Inferior parietal cortex (tissue), 1 donor: ENCODE measurements around the gene DYRK1A.
A peak's percentile ranks its signal among the peaks of the same experiment; 100 is the strongest.

Experiments used
- DNase-seq: peaks from one replicate; pipeline ENCODE4 v3.0.0-alpha.2; 2016; ENCODE audit errors: extremely low spot score

DYRK1A gene

GRCh38 chr21:37550618-37551330 lies 184.2 kb downstream of the DYRK1A start:
- DNase-seq = no peak

GRCh38 chr21:37551331-37551992 lies 184.9 kb downstream of the DYRK1A start:
- DNase-seq = no peak

DNA sequence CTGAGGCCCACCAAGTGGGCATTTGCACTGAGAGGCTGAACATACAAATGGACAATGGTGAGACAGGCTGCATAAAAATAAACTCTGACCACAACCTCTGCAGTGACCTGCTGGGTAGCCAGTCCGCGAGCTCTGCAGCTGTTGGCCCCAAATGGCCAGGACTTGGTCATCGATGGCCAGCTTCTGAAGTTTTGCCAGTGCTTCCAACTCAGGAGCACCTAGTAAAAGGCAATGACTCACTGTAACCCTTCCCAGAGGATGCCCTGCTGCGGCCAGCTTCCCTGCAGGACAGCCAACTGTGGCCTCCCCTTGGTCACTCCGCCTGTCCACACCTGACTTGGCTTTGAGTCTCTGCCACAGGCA lies 185.4 kb downstream of the DYRK1A start:
- DNase-seq = no peak

- DNase-seq = no peak
Observed at GRCh38 chr21:37552496-37553029, 186.0 kb downstream of the DYRK1A start.

DNA sequence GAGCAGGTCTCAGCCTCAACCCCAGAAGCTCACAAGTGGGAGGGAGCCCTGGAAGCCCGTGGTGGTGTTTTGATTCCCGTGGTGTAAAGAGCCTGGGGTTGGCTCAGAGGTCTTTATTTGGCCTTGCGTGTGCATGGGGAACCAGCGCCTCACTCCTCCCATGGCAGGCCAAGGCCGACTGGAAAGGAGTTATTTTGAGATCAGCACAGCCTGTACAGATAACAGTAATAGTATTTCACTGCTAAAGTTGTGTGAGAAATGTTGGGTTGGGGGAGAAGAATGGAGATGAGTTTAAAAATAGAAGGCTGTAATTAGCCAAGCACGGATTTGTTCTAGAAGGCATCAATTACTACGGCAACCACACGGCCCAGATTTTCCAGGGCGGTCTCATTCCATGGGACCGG lies 186.5 kb downstream of the DYRK1A start:
- no peak for DNase-seq

DNA sequence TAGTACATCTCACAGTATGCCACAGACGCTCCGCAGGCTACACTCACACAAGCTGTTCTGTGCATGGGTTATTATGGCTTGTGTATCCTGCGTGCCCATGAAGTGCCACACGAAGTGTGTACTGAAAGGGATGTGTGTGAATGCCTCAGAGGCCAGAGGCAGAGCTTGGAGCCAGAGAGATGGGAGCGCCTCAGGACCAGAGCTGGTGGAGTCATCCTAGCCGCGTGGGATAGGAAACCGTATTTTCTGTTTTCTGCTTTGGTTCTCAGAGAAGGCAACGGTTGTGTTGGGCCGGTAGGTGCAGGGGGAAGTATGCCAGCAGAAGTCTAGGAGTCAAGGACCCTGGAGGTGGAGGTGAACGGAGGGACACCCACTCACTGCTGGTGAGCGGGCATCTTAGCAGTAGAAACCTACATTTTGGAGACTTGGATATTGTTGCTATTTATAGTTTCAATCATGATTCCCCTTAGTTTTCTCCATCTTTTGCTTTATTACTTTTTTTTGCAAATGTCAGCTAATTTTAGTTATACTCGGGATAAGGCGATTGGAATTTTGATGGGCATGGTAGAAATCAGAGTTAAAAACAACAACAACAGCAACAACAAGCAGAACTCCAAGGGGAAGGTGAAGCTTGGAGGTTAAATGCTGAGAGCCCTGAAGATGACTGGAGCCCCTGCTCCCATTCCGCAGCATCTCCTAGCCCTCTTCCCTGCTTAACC lies 188.2 kb downstream of the DYRK1A start:
- no peak for DNase-seq

DNA sequence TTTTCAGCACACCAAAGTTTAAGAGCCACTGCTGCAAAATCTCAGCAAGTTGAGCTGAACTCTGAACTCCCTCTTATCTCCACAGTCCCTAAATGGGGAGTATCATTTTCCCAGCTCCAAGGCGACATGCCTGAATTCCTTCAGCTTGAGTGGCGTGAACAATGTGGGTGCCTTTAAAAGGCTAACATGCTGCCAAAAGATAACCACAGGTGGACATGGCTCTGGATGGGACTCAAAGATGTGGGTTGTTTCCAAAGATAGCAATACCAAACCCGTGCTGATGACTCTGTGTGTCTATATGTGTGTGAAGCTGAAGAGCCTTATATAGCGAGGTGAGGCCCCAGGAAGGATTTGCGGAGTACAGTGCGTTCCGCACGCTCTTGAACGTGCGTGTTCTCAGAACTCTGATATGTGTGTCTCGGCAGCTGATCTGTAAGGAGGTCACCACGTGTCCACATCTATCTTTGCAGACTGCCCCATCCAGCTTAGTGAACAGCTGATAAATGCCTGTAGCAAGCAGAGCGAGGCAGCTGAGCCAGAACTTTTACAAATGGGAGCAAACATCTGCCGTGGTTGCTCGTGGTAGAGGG lies 189.2 kb downstream of the DYRK1A start:
- no peak for DNase-seq

GRCh38 chr21:37557261-37557950 lies 190.8 kb downstream of the DYRK1A start:
- DNase-seq = no peak

DNA sequence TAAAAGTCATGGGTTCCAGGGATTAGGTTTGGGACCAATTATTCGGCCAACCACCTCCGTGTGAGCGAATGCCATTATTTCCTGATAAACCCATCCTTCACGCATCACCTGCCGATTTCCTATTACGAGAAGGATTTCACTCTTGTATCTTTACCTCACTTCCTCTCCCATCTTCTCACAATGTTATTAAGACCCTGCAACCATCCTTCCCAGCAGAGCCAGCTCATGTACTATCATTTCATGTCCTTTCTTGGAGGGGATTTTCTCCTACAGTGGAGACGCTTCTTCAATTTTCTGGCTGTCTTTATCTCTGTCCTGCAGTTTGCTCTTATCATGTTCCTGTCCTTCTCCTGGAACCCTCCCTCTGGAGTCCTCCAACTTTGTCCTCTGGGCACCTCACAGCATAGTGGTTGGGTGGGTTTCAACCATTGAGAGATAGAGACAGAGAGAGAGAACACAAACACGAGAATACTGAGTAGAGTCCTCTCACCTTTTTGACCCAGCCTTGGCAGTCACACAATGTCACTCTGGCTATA lies 192.2 kb downstream of the DYRK1A start:
- no peak for DNase-seq

DNA sequence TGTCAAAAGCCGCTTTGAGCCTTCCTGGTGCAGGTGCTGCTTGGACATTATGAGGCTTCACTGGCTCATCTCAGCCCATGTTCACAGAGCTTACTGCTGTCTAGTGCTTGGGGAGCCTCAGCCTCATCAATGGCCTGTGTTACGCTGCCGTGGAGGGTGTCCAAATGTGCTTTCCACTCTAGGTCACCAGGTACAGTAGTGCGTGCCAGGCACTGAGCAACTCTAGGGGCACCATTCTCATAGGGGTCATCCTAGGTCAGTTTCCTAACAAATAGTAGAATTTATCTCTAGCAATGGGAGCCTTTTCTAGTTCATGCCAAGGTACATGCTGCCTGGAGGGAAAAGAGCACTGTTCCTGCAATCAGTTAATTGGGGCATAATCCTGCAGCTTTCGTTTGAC lies 193.8 kb downstream of the DYRK1A start:
- no peak for DNase-seq

DNA sequence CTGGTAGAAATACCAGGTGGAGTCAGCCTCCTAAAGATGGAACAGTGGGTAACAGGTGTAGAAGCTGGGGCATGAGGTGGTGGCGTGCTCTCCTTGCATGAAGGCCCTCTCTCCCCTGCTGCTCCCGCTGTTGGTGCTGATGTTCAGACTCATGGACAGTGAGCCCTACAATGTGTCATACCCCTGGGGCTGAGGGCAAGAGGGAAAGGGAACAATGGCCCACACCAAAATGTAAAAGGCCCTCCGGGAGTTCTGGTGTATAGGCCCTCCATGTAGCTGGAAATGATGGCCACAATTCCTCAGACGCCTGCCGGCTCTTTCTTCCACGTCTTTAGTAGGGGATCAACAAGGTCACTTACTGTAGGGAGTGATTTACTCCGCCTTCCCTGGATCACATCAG lies 194.9 kb downstream of the DYRK1A start:
- DNase-seq = no peak

DNA sequence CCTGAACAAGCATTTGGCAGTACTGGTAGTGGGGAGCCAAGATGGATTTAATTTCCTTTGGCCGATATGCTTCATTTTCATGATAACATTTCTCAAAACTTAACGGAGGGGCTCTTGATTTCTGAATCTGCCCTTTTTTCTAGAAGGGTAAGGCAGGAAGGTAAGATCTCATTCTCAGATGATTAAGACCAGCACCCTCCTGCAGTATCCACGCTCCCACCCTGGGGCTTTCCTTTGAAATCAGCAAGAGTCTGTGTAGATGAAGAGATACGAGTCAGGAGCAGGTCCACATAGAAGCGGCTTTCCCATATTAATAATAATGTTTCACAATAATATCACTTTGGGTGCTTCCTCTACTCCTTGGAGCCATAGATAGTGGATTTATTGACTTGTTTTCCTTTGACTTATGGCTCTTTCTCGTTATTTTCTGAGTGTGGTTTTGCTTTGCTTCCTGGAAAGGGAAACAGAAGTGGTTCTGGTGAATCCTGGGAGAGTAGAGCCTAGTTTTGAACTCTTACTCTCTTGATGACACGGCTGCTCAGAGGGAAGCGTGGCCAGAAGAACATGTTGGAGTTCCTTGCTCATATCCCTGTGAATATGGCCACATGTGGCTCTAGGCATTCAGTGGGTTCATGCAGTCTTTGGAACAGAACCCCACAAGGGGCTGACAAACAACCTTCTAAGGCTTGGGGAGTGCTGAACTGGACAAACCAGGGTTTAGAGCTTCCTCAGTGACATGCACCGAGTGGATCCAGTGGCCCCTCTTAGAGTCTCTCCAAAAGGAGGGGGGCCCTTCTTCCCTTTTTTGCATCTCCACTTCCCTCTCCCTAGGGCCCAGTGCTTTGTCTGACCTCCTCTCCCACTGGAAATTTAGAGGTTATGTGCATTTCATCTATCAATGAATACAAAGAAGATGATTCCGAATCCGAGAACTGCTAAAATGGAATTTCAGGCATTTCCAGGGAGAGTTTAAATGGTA lies 195.7 kb downstream of the DYRK1A start:
- DNase-seq = no peak

- DNase-seq = no peak
Observed at GRCh38 chr21:37562920-37563640, 196.5 kb downstream of the DYRK1A start.

GRCh38 chr21:37563641-37564340 lies 197.2 kb downstream of the DYRK1A start:
- DNase-seq = peak; percentile 95

DNA sequence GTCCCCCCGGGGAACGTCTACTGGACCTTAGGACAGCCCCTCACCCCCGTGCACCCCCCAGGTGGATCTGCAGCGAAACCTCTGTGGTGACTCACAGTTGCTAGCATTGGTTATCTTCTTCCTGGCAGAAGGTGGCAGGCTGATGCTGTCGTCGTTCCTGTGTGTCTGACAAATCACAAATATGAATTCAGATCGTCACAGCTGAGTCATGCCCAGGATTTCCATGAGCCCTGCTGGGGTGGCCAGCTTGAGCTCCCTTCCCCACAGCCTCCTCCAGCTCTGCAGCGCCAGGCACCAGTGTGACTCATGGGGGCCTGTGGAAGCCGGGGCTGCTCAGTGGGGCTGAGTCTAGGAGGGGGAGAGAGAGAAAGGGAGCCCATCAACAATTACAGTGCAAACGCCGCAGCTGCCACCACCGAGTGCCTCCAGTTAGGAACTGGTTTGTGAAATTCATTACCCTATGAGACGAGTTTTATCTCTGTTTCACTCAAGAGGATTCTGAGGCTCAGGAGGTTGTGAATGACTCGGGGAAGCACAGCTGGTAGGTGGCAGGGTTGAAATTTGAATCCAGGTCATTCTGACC lies 197.9 kb downstream of the DYRK1A start:
- DNase-seq = peak; percentile 80

DNA sequence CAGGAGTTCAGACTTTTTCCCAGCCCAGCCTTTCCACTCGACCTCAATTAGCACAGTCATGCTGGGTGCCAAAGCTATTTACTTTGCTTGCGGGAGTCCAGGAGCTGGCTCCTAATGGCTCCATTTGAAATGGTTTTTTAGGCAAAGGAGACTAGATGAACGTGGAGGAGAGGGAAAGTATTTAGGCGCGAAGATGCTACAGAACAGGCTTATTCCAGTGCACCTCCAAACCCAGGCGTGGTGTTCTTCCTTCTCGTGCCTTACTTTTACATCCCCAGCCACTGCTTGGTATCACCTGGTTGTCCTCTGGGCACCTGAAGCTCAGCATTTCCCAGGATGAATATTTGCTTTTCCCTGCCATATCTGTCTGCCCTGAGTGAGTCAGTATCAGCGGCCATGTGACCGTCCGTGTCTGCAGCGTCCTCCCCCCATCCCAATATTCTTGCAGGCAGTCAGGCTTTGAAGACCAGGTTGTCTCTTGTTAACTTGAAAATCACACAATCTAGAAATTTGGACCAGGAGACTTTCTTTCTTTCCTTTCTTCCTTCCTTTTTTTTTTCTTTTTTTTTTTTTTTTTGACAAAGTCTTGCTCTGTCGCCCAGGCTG lies 198.5 kb downstream of the DYRK1A start:
- DNase-seq = no peak

- DNase-seq = peak; percentile 44
Observed at GRCh38 chr21:37565530-37566223, 199.1 kb downstream of the DYRK1A start.
